C4-2B (cell line): Measurements from ENCODE around the gene AGPAT3.

Source experiments
- ZFX ChIP-seq: fragments of 450-650 bp; IDR thresholded peaks from 2 replicates; pipeline ENCODE4 v1.6.1; 2017
- TF ChIP-seq, protein P1 (sequence below): fragments of 450-650 bp; conservative IDR thresholded peaks from 2 replicates; pipeline ENCODE4 v1.5.1; 2017; ENCODE audit warnings: mild to moderate bottlenecking

DNA sequence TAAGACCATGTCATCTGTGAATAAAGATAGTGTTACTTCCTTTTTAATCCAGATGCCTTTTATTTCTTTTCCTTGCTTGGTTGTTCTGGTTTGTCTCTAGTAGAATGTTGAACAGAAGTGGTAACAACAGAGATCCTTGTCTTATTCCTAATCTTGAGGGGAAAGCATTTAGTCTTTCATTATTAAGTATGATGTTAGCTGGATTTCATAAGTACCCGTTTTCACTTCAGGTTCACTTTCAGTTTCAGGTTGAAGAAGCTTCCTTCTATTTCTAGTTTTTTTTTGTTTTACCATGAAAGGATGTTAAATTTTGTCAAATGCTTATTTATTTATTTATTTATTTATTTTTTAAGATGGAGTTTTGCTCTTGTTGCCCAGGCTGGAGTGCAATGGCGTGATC is 22.3 kb upstream of the AGPAT3 start:
- TF ChIP-seq, protein P1, sequence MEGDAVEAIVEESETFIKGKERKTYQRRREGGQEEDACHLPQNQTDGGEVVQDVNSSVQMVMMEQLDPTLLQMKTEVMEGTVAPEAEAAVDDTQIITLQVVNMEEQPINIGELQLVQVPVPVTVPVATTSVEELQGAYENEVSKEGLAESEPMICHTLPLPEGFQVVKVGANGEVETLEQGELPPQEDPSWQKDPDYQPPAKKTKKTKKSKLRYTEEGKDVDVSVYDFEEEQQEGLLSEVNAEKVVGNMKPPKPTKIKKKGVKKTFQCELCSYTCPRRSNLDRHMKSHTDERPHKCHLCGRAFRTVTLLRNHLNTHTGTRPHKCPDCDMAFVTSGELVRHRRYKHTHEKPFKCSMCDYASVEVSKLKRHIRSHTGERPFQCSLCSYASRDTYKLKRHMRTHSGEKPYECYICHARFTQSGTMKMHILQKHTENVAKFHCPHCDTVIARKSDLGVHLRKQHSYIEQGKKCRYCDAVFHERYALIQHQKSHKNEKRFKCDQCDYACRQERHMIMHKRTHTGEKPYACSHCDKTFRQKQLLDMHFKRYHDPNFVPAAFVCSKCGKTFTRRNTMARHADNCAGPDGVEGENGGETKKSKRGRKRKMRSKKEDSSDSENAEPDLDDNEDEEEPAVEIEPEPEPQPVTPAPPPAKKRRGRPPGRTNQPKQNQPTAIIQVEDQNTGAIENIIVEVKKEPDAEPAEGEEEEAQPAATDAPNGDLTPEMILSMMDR: no peak
- TF ChIP-seq ZFX: no peak
